HG02763 (cell line): ENCODE data around the gene CACNA1C.
"Not testable (repeated sequence)": the region's sequence is repeated elsewhere in the genome, so short reads cannot be mapped to it uniquely, and the experiment has no call there.

Experiments used
- ATAC-seq: cut with Tn5 transposase; IDR thresholded peaks from one replicate; pipeline ENCODE4 v1.9.1; 2021; ENCODE audit warnings: mild to moderate bottlenecking, moderate library complexity; ENCODE audit not compliant: unreplicated experiment

Gene CACNA1C

DNA sequence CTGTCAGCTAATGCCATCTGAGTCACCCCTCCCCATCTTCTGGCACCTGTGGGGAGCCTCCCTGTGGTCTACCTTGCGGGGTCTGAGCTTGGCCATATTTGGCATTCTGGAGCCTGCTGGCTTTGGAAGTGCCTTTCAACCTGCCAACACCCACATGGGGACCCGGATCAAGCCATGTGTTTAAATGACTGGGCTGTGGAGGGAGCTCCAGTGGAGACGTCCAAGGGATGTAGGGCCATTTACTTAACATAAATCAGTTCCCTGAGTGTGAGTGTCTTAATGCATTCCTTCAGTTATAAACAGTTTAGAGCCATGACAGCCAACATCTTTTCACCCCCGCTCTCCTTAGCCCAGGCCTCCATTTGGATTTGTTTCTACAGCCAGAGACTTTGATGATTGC lies 22.0 kb downstream of the CACNA1C start:
- no peak for ATAC-seq

- ATAC-seq = no peak
Observed at GRCh38 chr12:2075508-2076195, 22.9 kb downstream of the CACNA1C start.

GRCh38 chr12:2076196-2076570 lies 23.4 kb downstream of the CACNA1C start:
- no peak for ATAC-seq

GRCh38 chr12:2076728-2077127 lies 23.9 kb downstream of the CACNA1C start:
- ATAC-seq = no peak

- no peak for ATAC-seq
Observed at GRCh38 chr12:2080604-2081003, 27.8 kb downstream of the CACNA1C start.

DNA sequence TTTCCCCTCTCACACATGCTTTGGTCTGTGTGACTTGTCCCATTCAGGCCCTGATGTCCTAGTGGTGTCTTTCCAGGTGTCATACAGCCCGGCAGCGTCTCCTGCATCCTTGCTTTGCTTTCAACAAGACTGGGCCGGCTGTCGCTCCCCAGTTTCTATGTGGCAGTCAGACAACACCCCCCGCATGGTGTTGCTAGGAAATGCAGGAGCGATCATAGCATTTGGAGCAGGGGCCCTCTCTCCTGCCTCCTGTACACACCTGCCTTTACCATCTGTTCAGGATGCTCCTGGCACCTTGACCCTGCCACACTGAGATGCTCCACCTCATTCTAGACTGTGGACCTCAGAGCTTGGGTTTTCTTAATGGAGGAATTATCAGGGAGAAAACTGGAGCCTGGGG lies 29.5 kb downstream of the CACNA1C start:
- ATAC-seq = no peak

DNA sequence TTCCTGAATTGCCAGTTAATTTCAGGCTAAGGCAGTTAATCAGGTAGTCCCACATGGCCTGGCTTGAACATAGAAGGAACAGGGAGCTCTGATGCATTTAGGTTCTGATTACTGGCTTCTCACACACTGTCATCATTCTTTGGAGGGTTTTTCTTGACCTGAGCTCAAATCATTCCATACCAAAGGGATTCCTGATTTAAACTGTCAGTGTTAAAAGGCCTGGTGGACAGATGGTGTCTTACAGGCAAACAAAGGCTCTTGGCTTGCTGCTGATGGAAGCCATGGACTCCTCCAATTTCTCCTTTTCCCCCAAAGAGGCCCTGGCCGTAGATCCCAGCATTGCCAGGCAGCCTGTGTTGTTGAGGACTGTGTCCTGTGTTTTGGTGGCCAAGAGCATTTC lies 30.2 kb downstream of the CACNA1C start:
- no peak for ATAC-seq

GRCh38 chr12:2083561-2083960 lies 30.8 kb downstream of the CACNA1C start:
- no peak for ATAC-seq

GRCh38 chr12:2084553-2085296 lies 31.9 kb downstream of the CACNA1C start:
- ATAC-seq = no peak

DNA sequence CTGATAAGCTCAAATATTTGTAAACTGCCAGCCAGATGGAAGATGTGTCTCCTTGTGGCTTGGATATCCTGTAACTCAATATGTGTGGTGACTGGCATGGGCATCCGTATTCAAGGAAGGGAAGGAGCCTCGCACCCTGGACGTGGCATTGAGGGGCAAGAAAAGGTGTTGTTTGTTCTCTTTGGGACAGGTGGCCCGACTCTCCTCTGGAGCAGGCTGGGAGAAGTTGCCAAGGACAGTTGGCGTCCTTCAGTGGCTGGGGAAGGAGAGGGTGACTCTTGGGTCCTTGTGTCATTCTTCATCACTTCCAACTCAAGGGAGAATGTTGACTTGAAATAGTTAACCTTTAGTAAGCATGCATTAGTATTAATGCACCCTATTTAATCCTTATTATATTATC lies 39.6 kb downstream of the CACNA1C start:
- no peak for ATAC-seq

DNA sequence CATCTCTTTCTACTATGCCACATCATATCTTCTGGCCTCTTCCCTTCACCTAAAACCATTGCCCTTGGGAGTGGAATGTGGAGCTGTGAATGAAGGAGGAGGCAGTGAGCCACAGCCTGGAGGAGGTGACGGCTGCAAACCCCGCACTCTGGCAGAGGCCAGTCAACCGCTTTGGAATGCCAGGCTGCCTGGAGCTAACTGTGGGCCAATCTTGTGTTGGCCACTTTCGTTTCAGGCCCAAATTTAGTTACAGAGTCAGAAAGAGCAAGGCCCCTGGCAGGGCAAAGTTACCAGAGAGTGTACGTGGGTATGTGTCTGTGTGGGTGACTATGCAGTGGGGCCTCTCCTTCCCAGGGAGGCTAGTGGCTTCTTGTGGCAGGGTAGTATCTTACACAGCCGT lies 40.1 kb downstream of the CACNA1C start:
- no peak for ATAC-seq

DNA sequence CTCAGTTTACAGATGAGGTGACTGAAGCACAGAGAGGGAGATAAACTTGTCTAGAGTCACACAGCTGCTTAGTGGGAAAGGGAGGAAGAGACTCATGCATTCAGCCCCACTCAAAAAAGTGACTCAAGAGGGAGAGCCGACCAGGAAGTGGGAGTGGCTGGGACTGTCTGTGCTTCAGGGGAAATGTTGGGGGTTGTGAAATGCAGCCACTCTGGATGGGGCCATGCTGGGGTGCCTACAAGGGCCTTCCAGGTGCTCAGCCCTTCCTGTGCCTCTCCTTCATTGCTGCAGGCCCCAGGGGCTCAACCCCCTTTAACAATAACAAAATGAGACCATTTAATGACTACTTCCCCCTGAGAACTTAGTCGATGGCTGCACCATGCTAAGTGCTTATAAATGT lies 41.8 kb downstream of the CACNA1C start:
- ATAC-seq = no peak

GRCh38 chr12:2095878-2096277 lies 43.1 kb downstream of the CACNA1C start:
- ATAC-seq = no peak

- no peak for ATAC-seq
Observed at GRCh38 chr12:2097617-2098016, 44.8 kb downstream of the CACNA1C start.

- no peak for ATAC-seq
Observed at GRCh38 chr12:2098852-2099251, 46.1 kb downstream of the CACNA1C start.

DNA sequence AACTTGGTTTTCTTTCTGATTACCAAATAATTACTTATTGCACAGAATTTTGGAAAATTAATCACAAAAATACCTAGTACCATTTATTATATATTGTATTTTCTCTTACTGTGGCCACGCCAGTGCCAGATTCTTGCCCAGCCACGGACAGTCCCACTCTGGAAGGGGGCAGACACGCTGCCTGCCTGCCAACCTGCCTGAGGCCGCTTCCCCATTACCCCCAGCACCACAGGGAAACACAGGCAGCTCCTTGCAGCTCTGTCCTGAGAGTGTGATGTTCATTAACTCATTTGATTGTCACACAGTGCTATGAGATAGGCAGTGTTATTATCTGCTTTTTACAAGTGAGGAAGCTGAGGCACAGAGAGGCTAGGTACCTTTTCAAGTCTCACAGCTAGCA lies 46.8 kb downstream of the CACNA1C start:
- no peak for ATAC-seq

GRCh38 chr12:2101359-2101758 lies 48.6 kb downstream of the CACNA1C start:
- no peak for ATAC-seq

DNA sequence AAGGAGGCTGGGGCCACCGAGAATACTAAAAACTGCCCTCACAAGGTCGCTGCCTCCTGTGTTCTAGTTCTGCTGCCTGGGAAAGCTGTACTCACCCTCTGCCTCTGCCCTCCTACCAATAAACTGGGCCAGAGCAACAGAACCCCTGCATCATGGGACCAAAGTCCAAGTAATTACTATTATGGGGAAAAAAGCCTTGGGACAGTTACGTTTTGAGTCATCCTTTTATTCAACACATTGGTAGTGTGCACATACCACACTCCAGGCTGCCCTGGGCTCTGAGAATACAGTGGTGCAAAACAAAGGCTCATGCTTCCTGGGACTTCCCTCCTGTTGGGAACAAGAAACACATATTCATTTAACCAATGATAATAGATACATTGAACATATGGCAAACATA lies 49.0 kb downstream of the CACNA1C start:
- no peak for ATAC-seq

- ATAC-seq = not testable (repeated sequence)
Observed at GRCh38 chr12:2102736-2103135, 49.9 kb downstream of the CACNA1C start.

GRCh38 chr12:2105387-2105786 lies 52.6 kb downstream of the CACNA1C start:
- ATAC-seq = not testable (repeated sequence)

DNA sequence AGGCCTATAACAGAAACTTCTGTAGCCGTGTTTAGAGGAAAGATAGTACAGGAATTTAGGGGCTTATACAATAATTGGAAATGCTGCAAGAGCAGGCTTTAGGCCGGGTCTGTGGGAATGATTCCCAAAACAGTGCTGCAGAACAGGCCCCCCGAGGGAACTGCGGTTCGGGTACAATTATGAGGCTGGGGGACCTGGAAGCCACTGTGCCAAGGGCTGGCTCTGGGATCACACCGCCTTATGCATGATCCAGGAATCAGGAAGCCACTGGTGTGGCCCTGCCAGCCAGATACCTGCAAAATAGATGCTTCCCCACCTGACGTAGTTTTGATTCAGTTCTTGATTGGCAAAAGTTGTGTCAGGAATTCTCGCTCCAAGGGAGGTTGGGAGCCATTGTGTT lies 55.4 kb downstream of the CACNA1C start:
- no peak for ATAC-seq

GRCh38 chr12:2108975-2109671 lies 56.3 kb downstream of the CACNA1C start:
- ATAC-seq = no peak
